Endothelial cell of umbilical vein (primary cell): Measurements from ENCODE around the gene ZC3H12A.

Source experiments
- EZH2 ChIP-seq: IDR thresholded peaks from 2 replicates; pipeline ENCODE4 v1.6.1; 2012; ENCODE audit warnings: borderline replicate concordance, low read depth, mild to moderate bottlenecking, moderate library complexity, low read length, inconsistent platforms; ENCODE audit not compliant: severe bottlenecking
- POLR2A ChIP-seq: IDR thresholded peaks from 2 replicates; pipeline ENCODE4 v1.6.1; 2012; ENCODE audit warnings: low read depth, mild to moderate bottlenecking, control low read depth, low read length
- TF ChIP-seq, protein P1 (sequence below), 2 donors: IDR thresholded peaks; 1 replicate in 1 of 2; 2 replicates in 1 of 2; pipeline ENCODE4 v1.5.1; 2011; ENCODE audit warnings: low read length in 2 of 2, mild to moderate bottlenecking in 2 of 2, moderate library complexity in 2 of 2, control low read depth in 1 of 2, inconsistent platforms in 1 of 2, low read depth in 1 of 2; ENCODE audit not compliant: insufficient read depth in 1 of 2; ENCODE audit errors: extremely low read depth in 1 of 2

DNA sequence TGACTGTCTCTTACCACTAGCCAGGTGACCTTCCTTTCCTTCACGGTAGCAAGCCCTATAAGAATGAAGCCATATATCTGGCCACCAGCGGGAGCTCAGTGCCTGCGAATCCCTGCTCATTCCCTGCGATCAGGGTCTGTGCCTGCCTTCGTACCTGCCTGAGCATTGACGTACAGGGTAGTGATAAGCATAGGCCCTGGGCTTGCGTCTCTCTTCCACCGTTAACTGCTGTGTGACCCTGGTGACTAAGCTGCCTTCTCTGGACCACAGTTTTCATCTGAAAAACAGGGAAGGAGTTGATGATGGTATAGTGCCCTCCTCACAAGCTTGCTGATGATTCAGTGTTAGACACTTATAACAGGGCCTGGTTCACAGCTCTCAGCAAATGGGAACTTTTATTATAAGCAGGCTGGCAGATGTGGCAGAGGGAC lies 4.1 kb downstream of the ZC3H12A start:
- TF ChIP-seq, protein P1, sequence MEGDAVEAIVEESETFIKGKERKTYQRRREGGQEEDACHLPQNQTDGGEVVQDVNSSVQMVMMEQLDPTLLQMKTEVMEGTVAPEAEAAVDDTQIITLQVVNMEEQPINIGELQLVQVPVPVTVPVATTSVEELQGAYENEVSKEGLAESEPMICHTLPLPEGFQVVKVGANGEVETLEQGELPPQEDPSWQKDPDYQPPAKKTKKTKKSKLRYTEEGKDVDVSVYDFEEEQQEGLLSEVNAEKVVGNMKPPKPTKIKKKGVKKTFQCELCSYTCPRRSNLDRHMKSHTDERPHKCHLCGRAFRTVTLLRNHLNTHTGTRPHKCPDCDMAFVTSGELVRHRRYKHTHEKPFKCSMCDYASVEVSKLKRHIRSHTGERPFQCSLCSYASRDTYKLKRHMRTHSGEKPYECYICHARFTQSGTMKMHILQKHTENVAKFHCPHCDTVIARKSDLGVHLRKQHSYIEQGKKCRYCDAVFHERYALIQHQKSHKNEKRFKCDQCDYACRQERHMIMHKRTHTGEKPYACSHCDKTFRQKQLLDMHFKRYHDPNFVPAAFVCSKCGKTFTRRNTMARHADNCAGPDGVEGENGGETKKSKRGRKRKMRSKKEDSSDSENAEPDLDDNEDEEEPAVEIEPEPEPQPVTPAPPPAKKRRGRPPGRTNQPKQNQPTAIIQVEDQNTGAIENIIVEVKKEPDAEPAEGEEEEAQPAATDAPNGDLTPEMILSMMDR (IDR thresholded peaks at IDR 0.05; ENCODE audit: extremely low read depth in 1 of 2, insufficient read depth in 1 of 2, low read depth in 1 of 2, low read length in 2 of 2), result no peak
- TF ChIP-seq POLR2A, result no peak
- no peak for TF ChIP-seq EZH2
